ENCODE measurements around the gene BRD2. TPM values are rescaled to one million over a fixed set of nuclear protein-coding genes. Genes with fewer than 3 reads are reported as not detected.

The BRD2 gene
- 105 to 148 TPM (median 138 TPM) in 5 replicates for total RNA-seq (2022; extraction: Qiagen RNA extraction)

DNA sequence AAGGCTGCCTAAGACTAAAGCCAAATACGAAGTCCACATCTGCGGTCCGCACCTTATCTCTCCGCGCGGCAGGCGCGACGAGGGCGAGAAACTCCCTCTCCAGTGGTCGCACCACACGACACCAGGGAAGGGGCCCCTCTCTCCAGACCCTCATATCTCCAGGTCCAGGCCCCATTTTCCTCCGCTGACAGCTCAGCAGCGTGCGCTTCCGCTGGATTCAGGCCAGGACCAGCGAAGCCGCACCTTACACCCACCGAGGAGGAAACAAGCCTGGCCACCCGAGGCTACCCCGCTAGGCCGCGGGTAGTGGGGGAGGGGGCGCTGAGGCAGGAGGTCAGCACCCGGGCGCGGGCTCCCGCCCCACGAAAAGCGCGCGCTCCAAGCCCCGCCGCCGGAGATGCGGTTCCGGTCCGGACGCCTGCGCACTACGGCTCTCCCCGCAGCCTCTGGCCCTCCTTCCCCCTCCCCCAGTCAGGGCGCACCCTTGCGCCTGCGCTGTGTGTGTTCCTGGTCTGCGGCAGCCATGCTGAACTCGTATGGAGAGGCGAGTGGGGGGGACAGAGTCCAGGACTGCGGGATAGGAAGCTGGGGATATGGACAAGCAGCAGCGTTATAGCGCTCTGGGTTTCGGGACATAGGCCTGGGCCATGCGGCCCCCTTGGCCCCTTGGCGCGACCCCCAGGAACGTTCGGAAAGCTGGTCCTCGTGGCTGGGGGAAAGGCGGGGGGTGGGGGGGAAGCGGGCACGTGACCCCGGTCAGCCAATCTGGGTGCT is at the start of gene BRD2:
Gene BRD2 (plus strand): TSS at position 502 of the 774 bp plus-strand sequence. CDS start 4,305 bp downstream, outside the sequence.

DNA sequence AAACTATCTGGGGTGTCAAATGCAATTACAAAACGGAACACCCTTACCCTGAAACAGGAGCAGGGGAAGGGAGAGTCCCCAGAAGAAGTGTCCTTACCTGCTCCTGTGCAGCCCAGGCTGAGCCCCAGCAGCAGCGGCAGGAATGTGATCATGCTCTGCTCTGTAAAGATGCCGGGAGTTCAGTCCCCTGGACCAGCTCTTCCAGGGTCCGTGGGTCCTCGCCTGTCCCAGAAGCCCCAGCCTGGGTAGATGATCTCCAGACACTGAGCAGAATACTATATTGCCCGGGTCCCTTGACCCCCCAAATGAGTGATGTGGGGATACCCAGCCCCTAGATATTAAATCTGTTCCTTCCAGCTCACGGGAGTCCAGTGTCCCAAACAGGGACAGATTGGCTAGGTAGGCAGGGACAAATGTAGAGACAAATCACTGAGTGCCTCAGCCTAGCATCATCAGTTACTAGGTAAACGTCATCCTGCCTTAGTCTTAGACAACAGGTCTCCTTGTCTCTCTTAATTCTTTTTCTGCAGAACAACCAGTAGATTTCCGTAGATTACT is 27.7 kb upstream of the BRD2 start, which contains the start of gene HLA-DMB:
Gene HLA-DMB (minus strand): TSS at position 373 of the 558 bp plus-strand sequence. CDS start 221 bp downstream, at position 152.

DNA sequence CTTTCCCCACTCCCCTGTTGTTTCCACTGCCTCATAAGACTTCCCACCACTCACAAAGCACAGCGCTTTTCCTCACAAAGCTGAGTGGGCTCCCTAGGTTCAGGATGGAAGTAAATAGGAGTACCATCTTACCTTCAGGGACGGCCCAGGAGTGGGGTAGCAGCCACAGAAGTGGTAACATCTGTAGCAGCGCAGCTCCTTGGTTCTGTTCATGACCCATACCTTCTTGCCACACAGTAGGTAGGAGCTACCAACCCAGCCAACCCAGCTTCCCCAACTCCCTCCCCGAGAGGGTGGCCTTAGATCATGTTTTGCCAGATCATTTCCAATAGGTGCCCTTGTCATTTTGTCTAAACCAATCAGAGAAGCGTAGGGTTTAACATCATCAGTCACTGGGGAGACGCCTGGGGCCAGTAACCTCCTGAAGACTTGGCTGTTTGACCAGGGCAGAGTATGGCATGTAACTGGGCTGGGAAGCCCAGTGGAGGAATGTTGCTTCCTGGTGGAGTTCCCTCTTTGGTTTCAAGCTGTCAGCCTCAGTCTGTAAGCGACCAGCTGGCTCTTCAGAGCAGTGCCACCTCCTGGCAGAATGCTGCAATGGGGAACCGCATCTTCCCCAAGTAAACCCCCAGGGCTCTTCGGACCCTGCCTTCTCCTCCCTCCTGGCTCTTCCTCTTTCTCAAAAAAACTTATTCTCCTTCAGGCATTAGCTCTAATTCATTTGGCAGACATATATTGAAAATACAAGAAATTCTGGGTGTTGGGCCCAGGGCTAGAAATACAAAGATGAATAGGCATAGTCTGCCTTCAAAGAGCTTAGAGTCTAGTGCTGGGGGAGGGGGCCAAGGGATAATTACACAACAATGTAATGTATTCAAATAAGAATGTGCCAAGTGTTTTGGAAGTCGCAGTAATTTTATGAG is 15.3 kb upstream of the BRD2 start, which contains the start of gene HLA-DMA:
Gene HLA-DMA (minus strand): TSS at position 281 of the 923 bp plus-strand sequence. CDS start 61 bp downstream, at position 220.

DNA sequence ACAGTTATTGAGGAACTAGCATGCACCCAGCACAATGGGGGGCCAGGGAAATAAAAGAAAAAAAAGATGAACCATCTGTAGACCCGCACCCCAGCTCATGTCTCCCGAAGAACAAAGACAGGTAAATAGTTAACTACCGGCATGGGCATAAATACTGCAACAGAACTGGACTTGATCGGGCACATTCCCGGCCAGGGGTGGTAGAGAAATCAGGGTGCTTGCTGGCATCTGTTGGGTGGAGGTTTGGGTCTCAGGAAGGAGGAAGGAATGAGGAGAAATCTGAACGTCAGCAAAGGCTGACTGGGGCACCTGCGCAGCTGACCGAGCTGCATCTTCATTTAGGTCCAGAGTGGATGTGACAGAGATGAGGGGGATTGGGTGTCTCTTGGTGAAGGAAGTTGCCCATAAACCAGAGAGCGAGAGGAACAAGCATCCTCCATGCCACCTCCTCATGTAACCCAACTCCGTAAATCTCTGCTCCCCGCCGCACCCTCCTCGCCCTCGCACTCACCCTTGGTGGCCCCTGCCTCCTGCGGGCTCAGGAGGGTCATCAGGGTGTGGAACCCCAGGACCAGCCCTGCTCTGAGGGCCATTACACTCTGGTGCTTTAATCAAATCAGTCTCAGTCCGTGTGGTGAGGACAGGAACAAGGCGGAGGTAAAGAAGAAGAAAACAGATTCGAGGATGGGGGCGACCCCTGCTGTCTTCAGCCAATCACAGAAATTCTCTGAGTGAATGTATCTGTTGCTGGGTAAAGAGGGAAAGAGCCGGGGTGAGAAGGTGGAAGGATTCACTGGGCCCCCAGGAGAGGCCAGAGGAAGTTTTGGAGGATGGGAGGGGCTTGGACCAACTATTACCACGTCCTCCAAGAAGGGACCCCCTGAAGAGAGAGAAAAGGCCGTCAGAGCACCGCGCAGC is 40.8 kb downstream of the BRD2 start, which contains the start of gene HLA-DOA:
Gene HLA-DOA (minus strand): TSS at position 648 of the 918 bp plus-strand sequence.

Other genes starting within 250 kb of the BRD2 start
- not detected in 5 replicates for gene HLA-DQA2, start 227.2 kb upstream of the BRD2 start, total RNA-seq (2022; extraction: Qiagen RNA extraction)
- not detected in 5 replicates for gene HLA-DQB2, start 205.1 kb upstream of the BRD2 start, total RNA-seq (2022; extraction: Qiagen RNA extraction)
- 0.08 to 0.21 TPM (median 0.09 TPM) in 3 of 5 replicates, not detected in the others for gene HLA-DOB, start 151.6 kb upstream of the BRD2 start, total RNA-seq (2022; extraction: Qiagen RNA extraction)
- 16.4 to 22.6 TPM (median 18.9 TPM) in 5 replicates for gene TAP2, start 129.9 kb upstream of the BRD2 start, total RNA-seq (2022; extraction: Qiagen RNA extraction)
- 16.6 to 22.5 TPM (median 18.3 TPM) in 5 replicates for gene PSMB8, start 124.5 kb upstream of the BRD2 start, total RNA-seq (2022; extraction: Qiagen RNA extraction)
- gene TAP1, start 114.9 kb upstream of the BRD2 start, total RNA-seq (2022; extraction: Qiagen RNA extraction): 33.3 to 38.0 TPM (median 35.1 TPM) in 5 replicates
- gene PSMB9, start 114.4 kb upstream of the BRD2 start, total RNA-seq (2022; extraction: Qiagen RNA extraction): 15.3 to 22.0 TPM (median 17.4 TPM) in 5 replicates
- gene HLA-DMB, start 27.6 kb upstream of the BRD2 start, total RNA-seq (2022; extraction: Qiagen RNA extraction): 1.4 to 1.9 TPM (median 1.7 TPM) in 5 replicates
- gene HLA-DMA, start 15.5 kb upstream of the BRD2 start, total RNA-seq (2022; extraction: Qiagen RNA extraction): 2.5 to 3.9 TPM (median 3.3 TPM) in 5 replicates
- 0.09 TPM in 1 of 5 replicates, not detected in the others for gene HLA-DOA, start 41.0 kb downstream of the BRD2 start, total RNA-seq (2022; extraction: Qiagen RNA extraction)
- 0.09 to 0.11 TPM in 2 of 5 replicates, not detected in the others for gene HLA-DPA1, start 105.1 kb downstream of the BRD2 start, total RNA-seq (2022; extraction: Qiagen RNA extraction)
- not detected in 5 replicates for gene HLA-DPB1, start 107.4 kb downstream of the BRD2 start, total RNA-seq (2022; extraction: Qiagen RNA extraction)
- gene COL11A2, start 223.9 kb downstream of the BRD2 start, total RNA-seq (2022; extraction: Qiagen RNA extraction): 0.51 to 0.91 TPM (median 0.81 TPM) in 5 replicates
- 16.1 to 20.8 TPM (median 19.2 TPM) in 5 replicates for gene RXRB, start 232.1 kb downstream of the BRD2 start, total RNA-seq (2022; extraction: Qiagen RNA extraction)
- gene SLC39A7, start 232.3 kb downstream of the BRD2 start, total RNA-seq (2022; extraction: Qiagen RNA extraction): 103 to 110 TPM (median 108 TPM) in 5 replicates
- 12.2 to 14.2 TPM (median 13.3 TPM) in 5 replicates for gene HSD17B8, start 236.1 kb downstream of the BRD2 start, total RNA-seq (2022; extraction: Qiagen RNA extraction)
- gene RING1, start 239.9 kb downstream of the BRD2 start, total RNA-seq (2022; extraction: Qiagen RNA extraction): 21.2 to 24.5 TPM (median 23.0 TPM) in 5 replicates

Data from A549 treated with dexamethasone at 1 μM for 4 hours (cell line).